NOMO-1 treated with dmso at 0.1 percent for 144 hours (cell line): ENCODE data around the gene HLA-A.

Source experiments
- DNase-seq: peaks from one replicate; lab custom pipeline; 2025; ENCODE audit not compliant: unreplicated experiment; lab: John Stamatoyannopoulos, UW

Gene HLA-A

GRCh38 chr6:29933955-29934354, 8.4 kb upstream of the HLA-A start:
- no peak for DNase-seq

- DNase-seq: no peak
These were observed 6.9 kb upstream of the HLA-A start for GRCh38 chr6:29935273-29935955.

GRCh38 chr6:29938746-29939508, 3.4 kb upstream of the HLA-A start:
- DNase-seq: no peak

- no peak for DNase-seq
These were observed 1.3 kb upstream of the HLA-A start for GRCh38 chr6:29941016-29941415.

GRCh38 chr6:29941471-29941870, 861 bp upstream of the HLA-A start:
- no peak for DNase-seq

- no peak for DNase-seq
These were observed 437 bp upstream of the HLA-A start for GRCh38 chr6:29941916-29942274.

- no peak for DNase-seq
These were observed 978 bp downstream of the HLA-A start for GRCh38 chr6:29943053-29943966.

GRCh38 chr6:29945281-29945820, 3.0 kb downstream of the HLA-A start:
- DNase-seq: no peak

GRCh38 chr6:29946223-29947076, 4.1 kb downstream of the HLA-A start:
- no peak for DNase-seq

GRCh38 chr6:29947077-29947980, 5.0 kb downstream of the HLA-A start:
- no peak for DNase-seq

GRCh38 chr6:29948277-29948676, 5.9 kb downstream of the HLA-A start:
- no peak for DNase-seq

GRCh38 chr6:29949934-29950333, 7.6 kb downstream of the HLA-A start:
- no peak for DNase-seq

GRCh38 chr6:29951882-29952281, 9.6 kb downstream of the HLA-A start:
- DNase-seq: no peak

GRCh38 chr6:29953001-29953441, 10.7 kb downstream of the HLA-A start:
- DNase-seq: no peak

GRCh38 chr6:29953686-29954085, 11.4 kb downstream of the HLA-A start:
- DNase-seq: no peak

- no peak for DNase-seq
These were observed 11.9 kb downstream of the HLA-A start for GRCh38 chr6:29954272-29954671.

- no peak for DNase-seq
These were observed 13.5 kb downstream of the HLA-A start for GRCh38 chr6:29955783-29956182.

GRCh38 chr6:29956518-29956917, 14.2 kb downstream of the HLA-A start:
- no peak for DNase-seq

GRCh38 chr6:29958046-29958445, 15.7 kb downstream of the HLA-A start:
- DNase-seq: no peak
